HL-60 (cell line): ENCODE results near the gene PDZD4.

ENCODE experiments used
- DNase-seq, 2 experiments: peaks; one replicate each; pipeline ENCODE4 v3.0.0-alpha.2; 2010 to 2020; ENCODE audit warnings: low read depth in 1 of 2, low spot score in 1 of 2
- H3K27ac ChIP-seq: fragments of 250-450 bp; sonication (Bioruptor Pico); replicated peaks from 2 replicates; pipeline ENCODE4 v1.5.1; 2020; ENCODE audit warnings: mild to moderate bottlenecking, moderate library complexity
- H3K27me3 ChIP-seq: fragments of 250-450 bp; sonication (Bioruptor Pico); 2 replicates; pipeline ENCODE4 v1.5.1; 2021; ENCODE audit warnings: mild to moderate bottlenecking, moderate library complexity; ENCODE audit not compliant: insufficient read depth, poor library complexity, severe bottlenecking
- H3K4me3 ChIP-seq: replicated peaks from 2 replicates; pipeline ENCODE4 v1.5.1; 2011; ENCODE audit warnings: mild to moderate bottlenecking, control low read depth, low read length; ENCODE audit not compliant: insufficient read depth
- GABPA ChIP-seq: IDR thresholded peaks from 2 replicates; pipeline ENCODE4 v1.6.1; 2012; ENCODE audit warnings: low read depth
- POLR2AphosphoS5 ChIP-seq: IDR thresholded peaks from 2 replicates; pipeline ENCODE4 v1.6.1; 2012; ENCODE audit warnings: low read depth
- REST ChIP-seq: IDR thresholded peaks from 2 replicates; pipeline ENCODE4 v1.6.1; 2012; ENCODE audit warnings: low read depth; ENCODE audit not compliant: insufficient replicate concordance
- SPI1 ChIP-seq: IDR thresholded peaks from 2 replicates; pipeline ENCODE4 v1.6.1; 2012; ENCODE audit warnings: low read depth, mild to moderate bottlenecking, borderline replicate concordance
- TF ChIP-seq, protein P1 (sequence below): IDR thresholded peaks from one replicate; pipeline ENCODE4 v1.5.1; 2011; ENCODE audit warnings: low read length, control low read depth, inconsistent platforms; ENCODE audit not compliant: insufficient read depth

Gene PDZD4

DNA sequence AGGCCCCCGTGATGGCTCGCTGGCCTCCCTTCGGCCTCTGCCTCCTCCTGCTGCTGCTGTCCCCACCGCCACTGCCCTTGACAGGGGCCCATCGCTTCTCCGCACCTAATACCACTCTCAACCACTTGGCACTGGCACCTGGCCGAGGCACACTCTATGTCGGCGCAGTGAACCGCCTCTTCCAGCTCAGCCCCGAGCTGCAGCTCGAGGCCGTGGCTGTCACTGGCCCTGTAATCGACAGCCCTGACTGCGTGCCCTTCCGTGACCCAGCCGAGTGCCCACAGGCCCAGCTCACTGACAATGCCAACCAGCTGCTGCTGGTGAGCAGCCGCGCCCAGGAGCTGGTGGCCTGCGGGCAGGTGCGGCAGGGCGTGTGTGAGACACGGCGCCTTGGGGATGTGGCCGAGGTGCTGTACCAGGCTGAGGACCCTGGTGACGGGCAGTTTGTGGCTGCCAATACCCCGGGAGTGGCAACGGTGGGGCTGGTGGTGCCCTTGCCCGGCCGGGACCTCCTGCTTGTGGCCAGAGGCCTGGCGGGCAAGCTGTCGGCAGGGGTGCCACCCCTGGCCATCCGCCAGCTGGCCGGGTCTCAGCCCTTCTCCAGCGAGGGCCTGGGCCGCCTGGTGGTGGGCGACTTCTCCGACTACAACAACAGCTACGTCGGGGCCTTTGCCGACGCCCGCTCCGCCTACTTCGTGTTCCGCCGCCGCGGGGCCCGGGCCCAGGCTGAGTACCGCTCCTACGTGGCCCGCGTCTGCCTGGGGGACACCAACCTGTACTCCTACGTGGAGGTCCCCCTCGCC, 63.3 kb downstream of the PDZD4 start:
- H3K27me3 ChIP-seq, result no peaks in the 10 kb centered on the region
- no peak for DNase-seq
- TF ChIP-seq GABPA (no peak), POLR2AphosphoS5 (no peak), REST (no peak)
- TF ChIP-seq, protein P1, sequence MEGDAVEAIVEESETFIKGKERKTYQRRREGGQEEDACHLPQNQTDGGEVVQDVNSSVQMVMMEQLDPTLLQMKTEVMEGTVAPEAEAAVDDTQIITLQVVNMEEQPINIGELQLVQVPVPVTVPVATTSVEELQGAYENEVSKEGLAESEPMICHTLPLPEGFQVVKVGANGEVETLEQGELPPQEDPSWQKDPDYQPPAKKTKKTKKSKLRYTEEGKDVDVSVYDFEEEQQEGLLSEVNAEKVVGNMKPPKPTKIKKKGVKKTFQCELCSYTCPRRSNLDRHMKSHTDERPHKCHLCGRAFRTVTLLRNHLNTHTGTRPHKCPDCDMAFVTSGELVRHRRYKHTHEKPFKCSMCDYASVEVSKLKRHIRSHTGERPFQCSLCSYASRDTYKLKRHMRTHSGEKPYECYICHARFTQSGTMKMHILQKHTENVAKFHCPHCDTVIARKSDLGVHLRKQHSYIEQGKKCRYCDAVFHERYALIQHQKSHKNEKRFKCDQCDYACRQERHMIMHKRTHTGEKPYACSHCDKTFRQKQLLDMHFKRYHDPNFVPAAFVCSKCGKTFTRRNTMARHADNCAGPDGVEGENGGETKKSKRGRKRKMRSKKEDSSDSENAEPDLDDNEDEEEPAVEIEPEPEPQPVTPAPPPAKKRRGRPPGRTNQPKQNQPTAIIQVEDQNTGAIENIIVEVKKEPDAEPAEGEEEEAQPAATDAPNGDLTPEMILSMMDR, result no peak
- H3K27ac ChIP-seq, result no peak overlapping the region
- H3K4me3 ChIP-seq, result no peak overlapping the region

DNA sequence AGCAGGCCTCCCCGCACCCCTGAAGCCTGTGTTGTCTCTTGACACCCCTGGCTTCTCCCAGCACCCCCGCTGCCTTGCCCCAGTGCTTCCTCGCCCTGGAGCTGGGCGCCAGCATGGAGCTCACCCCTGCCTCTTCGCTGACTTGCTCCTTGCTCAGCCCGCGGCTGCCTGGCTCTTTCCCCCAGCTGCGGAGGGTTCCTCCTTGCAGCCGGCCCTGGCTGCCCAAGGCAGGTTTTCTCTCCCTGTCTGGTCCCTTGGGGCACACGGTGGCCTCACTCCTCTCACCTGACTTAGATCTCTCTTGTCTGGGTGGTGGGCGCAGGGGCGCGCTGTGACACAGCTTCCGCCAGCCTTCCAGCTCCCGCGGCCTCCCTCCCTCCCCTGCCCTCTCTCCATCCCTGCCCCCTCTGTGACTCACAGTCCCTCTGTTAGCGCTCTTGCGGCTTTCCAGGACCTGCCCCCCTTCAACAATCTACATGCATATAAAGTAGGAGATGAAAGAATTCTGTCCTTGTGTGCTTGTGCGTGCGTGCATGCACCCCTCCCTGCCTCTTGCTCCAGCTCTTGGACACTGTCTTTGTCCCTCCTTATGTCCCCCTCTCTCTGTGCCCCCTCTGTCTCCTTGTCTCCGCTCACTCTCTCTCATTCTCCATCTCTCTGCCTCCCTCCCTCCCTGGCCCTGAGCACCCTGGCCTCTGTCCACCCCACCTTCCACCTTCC, 64.1 kb downstream of the PDZD4 start:
- peak overlapping the region; percentile 21 for H3K4me3 ChIP-seq
- no peak overlapping the region for H3K27ac ChIP-seq
- H3K27me3 ChIP-seq, result no peaks in the 10 kb centered on the region
- TF ChIP-seq REST, result no peak
- TF ChIP-seq GABPA, result no peak
- TF ChIP-seq POLR2AphosphoS5, result no peak
- no peak for TF ChIP-seq SPI1
- TF ChIP-seq, protein P1, result no peak
- peak in 1 of 2 experiments; percentile 44 for DNase-seq

DNA sequence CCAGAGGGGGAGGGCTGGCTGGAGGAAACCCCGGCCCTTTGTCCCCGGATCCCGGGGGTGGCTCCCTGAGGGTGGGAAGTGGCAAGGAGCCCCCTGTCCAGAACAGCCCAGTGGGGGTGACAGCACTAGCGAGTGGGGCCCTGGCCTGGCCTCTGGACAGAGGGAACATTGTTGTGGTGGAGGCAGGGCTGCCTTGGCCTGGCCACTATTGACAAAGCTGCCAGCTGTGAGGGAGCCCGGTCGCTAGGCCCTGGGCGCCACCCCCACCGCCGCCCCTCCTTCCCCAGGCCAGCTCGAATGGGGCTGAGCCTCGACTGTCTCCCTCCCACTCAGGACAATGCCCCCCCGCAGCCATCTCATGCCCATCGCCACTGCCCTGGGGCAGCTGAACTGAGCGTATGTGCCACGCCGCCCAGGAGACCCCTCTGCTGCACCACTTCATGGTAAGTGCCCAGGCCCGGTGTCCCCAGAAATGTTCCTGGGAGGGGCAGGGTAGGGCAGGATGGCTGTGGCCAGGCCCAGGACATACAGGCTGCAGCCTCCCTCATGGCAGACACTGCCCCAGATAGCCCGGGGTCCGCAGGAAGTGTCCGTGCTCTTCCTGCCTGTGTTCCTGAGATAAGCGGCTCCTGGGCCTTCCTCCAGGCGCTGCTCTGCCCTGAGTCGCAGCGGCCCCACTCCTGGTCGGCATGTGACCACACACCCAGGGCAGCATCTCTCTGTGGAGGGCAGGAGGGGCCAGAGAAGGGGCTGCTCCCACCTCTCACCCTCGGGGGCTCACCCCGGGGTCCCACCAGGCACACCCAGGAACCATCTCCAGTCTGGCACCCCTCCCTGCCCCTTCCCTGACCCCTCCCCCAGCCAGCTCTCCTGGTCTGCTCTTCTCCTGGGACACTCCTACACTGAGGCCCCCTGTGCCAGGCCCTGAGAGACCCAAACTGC, 64.9 kb downstream of the PDZD4 start:
- no peak overlapping the region for H3K27ac ChIP-seq
- no peak overlapping the region for H3K4me3 ChIP-seq
- H3K27me3 ChIP-seq, result no peaks in the 10 kb centered on the region
- TF ChIP-seq POLR2AphosphoS5 (no peak), GABPA (no peak), SPI1 (no peak), REST (no peak)
- TF ChIP-seq, protein P1, result no peak
- no peak for DNase-seq
